K562 (cell line): ENCODE measurements around the gene GPR42.

Source experiments
- CTCF ChIP-seq, 3 experiments: IDR thresholded peaks in 2 of 3; conservative IDR thresholded peaks in 1 of 3; 2 replicates each; pipeline ENCODE4 v1.5.1; 2011 to 2012; ENCODE audit warnings: low read length in 3 of 3, mild to moderate bottlenecking in 3 of 3, control low read depth in 2 of 3, improper control_type of control experiment in 1 of 3, inconsistent platforms in 1 of 3, low read depth in 1 of 3, mixed read lengths in 1 of 3, moderate library complexity in 1 of 3; ENCODE audit not compliant: insufficient read depth in 2 of 3
- EZH2 ChIP-seq: IDR thresholded peaks from 2 replicates; pipeline ENCODE4 v1.6.1; 2012; ENCODE audit warnings: low read depth, mild to moderate bottlenecking, inconsistent platforms, low read length, borderline replicate concordance
- HMG20B ChIP-seq: fragments of 250-450 bp; sonication (Bioruptor Pico); IDR thresholded peaks from 2 replicates; pipeline ENCODE4 v1.5.0; 2021; ENCODE audit warnings: mild to moderate bottlenecking
- JUND ChIP-seq, 2 experiments: IDR thresholded peaks; 2 replicates in 1 of 2; 3 replicates in 1 of 2; pipeline ENCODE4 v1.6.1; 2011; ENCODE audit warnings: borderline replicate concordance in 2 of 2, low read depth in 2 of 2, low read length in 2 of 2, improper control_type of control experiment in 1 of 2, missing biosample characterization in 1 of 2, missing genetic modification characterization in 1 of 2, missing genetic modification reagents in 1 of 2
- MAFK ChIP-seq: IDR thresholded peaks from 2 replicates; pipeline ENCODE4 v1.6.1; 2011; ENCODE audit warnings: low read length, improper control_type of control experiment
- POLR2AphosphoS5 ChIP-seq: IDR thresholded peaks from 2 replicates; pipeline ENCODE4 v1.6.1; 2011; ENCODE audit warnings: mild to moderate bottlenecking, low read depth, low read length, moderate library complexity; ENCODE audit not compliant: control insufficient read depth, insufficient read depth
- ZNF324 ChIP-seq: fragments of 250-450 bp; sonication (Bioruptor Pico); IDR thresholded peaks from 2 replicates; pipeline ENCODE4 v1.4.0; 2020; ENCODE audit warnings: mild to moderate bottlenecking
- ZNF408 ChIP-seq: fragments of 250-450 bp; sonication (Bioruptor Pico); IDR thresholded peaks from 2 replicates; pipeline ENCODE4 v1.4.0; 2020; ENCODE audit warnings: low read depth, mild to moderate bottlenecking, moderate library complexity

GRCh38 chr19:35331551-35332214 is 39.2 kb upstream of the GPR42 start:
- TF ChIP-seq EZH2 (no peak), CTCF (IDR thresholded peaks at IDR 0.05 in 2 of 3, conservative IDR thresholded peaks at IDR 0.05 in 1 of 3; ENCODE audit: insufficient read depth in 2 of 3, low read depth in 1 of 3, low read length in 3 of 3) (no peak), JUND (IDR thresholded peaks at IDR 0.05; ENCODE audit: borderline replicate concordance, low read depth, low read length) (no peak), JUND (tag; IDR thresholded peaks at IDR 0.05; ENCODE audit: borderline replicate concordance, low read depth, low read length) (no peak), POLR2AphosphoS5 (no peak), HMG20B (CRISPR knock-in tag) (no peak), ZNF324 (CRISPR knock-in tag) (no peak), ZNF408 (CRISPR knock-in tag) (no peak), MAFK (no peak)
